ENCODE results near the gene LARP1. TPM values are rescaled to one million over a fixed set of nuclear protein-coding genes. Genes with fewer than 3 reads are reported as not detected.

Gene LARP1
- total and polyA plus RNA-seq, 2 experiments from 2014 or later = 133 to 302 TPM

- peak overlapping the region; percentile 88 for H3K27ac ChIP-seq (ENCODE audit: low read depth)
- H3K36me3 ChIP-seq (ENCODE audit: insufficient read depth) = 0 out of 2 replicates have a peak, but pooled peaks cover 3% of the 10 kb centered on the region
- no peaks in the 10 kb centered on the region for H3K9me2 ChIP-seq (ENCODE audit: insufficient read depth)
- peaks cover 33% of the 10 kb centered on the region for H3K4me1 ChIP-seq (ENCODE audit: insufficient read depth)
- Mint-ChIP-seq H3K27me3 (ENCODE audit: insufficient read depth, low read depth, poor library complexity) (no peaks in the 10 kb centered on the region), H3K4me1 (peaks cover 44% of the 10 kb centered on the region), H3K4me3 (peak overlapping the region; percentile 37), H3K27ac (peak overlapping the region; percentile 86), H3K9me3 (no peaks in the 10 kb centered on the region), H3K36me3 (ENCODE audit: low read depth) (peaks cover 10% of the 10 kb centered on the region; the same call in 2 of the 3 replicates)
- DNase-seq (ENCODE audit: low spot score) (peak; percentile 77), ATAC-seq (peak; percentile 83)
- peak overlapping the region; percentile 8 for H3K4me3 ChIP-seq
- H3K4me2 ChIP-seq = peak overlapping the region; percentile 66
- H2AFZ ChIP-seq = no peak overlapping the region
- H3F3A ChIP-seq (replicated peaks; ENCODE audit: low read depth) = peaks cover 11% of the 10 kb centered on the region
- H3K27me3 ChIP-seq (ENCODE audit: insufficient read depth) = no peaks in the 10 kb centered on the region
- TF ChIP-seq NANOG (IDR thresholded peaks at IDR 0.05; ENCODE audit: borderline replicate concordance) (peak; percentile 56; the same call in 1 of the 2 replicates), ZNF331 (CRISPR knock-in tag; IDR thresholded peaks at IDR 0.05; ENCODE audit: low read depth) (no peak), ETS1 (IDR thresholded peaks at IDR 0.05) (peak; percentile 11; the same call in 1 of the 2 replicates), EZH2 (IDR thresholded peaks at IDR 0.05; ENCODE audit: low read depth, unreplicated experiment) (no peak), CREB1 (CRISPR knock-in tag; IDR thresholded peaks at IDR 0.05; ENCODE audit: low read depth) (no peak), STAT1 (IDR thresholded peaks at IDR 0.05; ENCODE audit: unreplicated experiment) (no peak), POLR2AphosphoS5 (IDR thresholded peaks at IDR 0.05; ENCODE audit: low read depth) (peak; percentile 74), ZNF114 (CRISPR knock-in tag; IDR thresholded peaks at IDR 0.05) (no peak), REST (IDR thresholded peaks at IDR 0.05; ENCODE audit: unreplicated experiment) (no peak), CTCF (conservative IDR thresholded peaks at IDR 0.05; ENCODE audit: low read depth in 2 of 2) (no peak), ZNF462 (CRISPR knock-in tag; IDR thresholded peaks at IDR 0.05) (no peak), EZH2phosphoT487 (IDR thresholded peaks at IDR 0.05; ENCODE audit: unreplicated experiment) (no peak)
- H3K79me2 ChIP-seq (replicated peaks; ENCODE audit: insufficient read depth) = peaks cover 52% of the 10 kb centered on the region
- H4K20me1 ChIP-seq (replicated peaks; ENCODE audit: insufficient read depth) = no peaks in the 10 kb centered on the region
Measured at GRCh38 chr5:154721481-154722058, 33.6 kb upstream of the LARP1 start.

Measured in GM23338 (cell line).